Adrenal gland (tissue), 5 donors: ENCODE data around the gene CEP126.

Experiments used
- POLR2A ChIP-seq, 2 donors: fragments of 450-650 bp; IDR thresholded peaks; one replicate each; pipeline ENCODE4 v1.6.1; 2017; ENCODE audit warnings: antibody characterized with exemption in 2 of 2, mild to moderate bottlenecking in 2 of 2, moderate library complexity in 1 of 2
- TF ChIP-seq, protein P1 (sequence below), 6 experiments: fragments of 450-650 bp in 4 of 6; fragments of 200-600 bp in 2 of 6; sonication (generic) in 1 of 6; IDR thresholded peaks; 1 replicate in 5 of 6; 2 replicates in 1 of 6; pipeline versions ENCODE4 v1.5.1 to v1.8.0; 2016 to 2021; ENCODE audit warnings: antibody characterized with exemption in 6 of 6, mild to moderate bottlenecking in 2 of 6, moderate library complexity in 1 of 6
- donor health status: DM: no; HTN: no; CAD: no.

GRCh38 chr11:101960231-101960630 lies 45.4 kb downstream of the CEP126 start:
- TF ChIP-seq, protein P1, sequence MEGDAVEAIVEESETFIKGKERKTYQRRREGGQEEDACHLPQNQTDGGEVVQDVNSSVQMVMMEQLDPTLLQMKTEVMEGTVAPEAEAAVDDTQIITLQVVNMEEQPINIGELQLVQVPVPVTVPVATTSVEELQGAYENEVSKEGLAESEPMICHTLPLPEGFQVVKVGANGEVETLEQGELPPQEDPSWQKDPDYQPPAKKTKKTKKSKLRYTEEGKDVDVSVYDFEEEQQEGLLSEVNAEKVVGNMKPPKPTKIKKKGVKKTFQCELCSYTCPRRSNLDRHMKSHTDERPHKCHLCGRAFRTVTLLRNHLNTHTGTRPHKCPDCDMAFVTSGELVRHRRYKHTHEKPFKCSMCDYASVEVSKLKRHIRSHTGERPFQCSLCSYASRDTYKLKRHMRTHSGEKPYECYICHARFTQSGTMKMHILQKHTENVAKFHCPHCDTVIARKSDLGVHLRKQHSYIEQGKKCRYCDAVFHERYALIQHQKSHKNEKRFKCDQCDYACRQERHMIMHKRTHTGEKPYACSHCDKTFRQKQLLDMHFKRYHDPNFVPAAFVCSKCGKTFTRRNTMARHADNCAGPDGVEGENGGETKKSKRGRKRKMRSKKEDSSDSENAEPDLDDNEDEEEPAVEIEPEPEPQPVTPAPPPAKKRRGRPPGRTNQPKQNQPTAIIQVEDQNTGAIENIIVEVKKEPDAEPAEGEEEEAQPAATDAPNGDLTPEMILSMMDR (IDR thresholded peaks at IDR 0.05): no peak
- TF ChIP-seq POLR2A (IDR thresholded peaks at IDR 0.05): no peak
